HG03354 (cell line): Measurements from ENCODE around the gene SYT17.

Source experiments
- ATAC-seq: cut with Tn5 transposase; IDR thresholded peaks from one replicate; pipeline ENCODE4 v1.9.1; 2021; ENCODE audit warnings: mild to moderate bottlenecking; ENCODE audit not compliant: unreplicated experiment, poor library complexity, severe bottlenecking

SYT17 gene

DNA sequence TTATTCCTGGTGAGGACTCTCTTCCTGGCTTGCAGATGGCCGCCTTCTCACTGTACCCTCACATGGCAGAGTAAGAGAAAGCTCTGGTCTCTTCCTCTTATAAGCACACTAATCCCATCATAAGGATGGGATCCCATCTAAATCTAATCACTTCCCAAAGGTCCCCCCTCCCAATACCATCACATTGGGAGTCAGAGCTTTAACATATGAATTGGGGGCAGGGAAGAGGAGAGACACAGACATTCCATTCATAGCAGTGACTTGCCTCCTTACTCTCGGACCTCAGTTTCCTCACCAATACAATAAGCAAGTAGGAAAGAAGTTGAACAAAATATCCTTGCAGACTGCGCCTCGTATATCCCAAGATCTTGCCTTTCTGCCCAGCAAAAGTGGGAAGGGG lies 119.2 kb downstream of the SYT17 start:
- no peak for ATAC-seq

DNA sequence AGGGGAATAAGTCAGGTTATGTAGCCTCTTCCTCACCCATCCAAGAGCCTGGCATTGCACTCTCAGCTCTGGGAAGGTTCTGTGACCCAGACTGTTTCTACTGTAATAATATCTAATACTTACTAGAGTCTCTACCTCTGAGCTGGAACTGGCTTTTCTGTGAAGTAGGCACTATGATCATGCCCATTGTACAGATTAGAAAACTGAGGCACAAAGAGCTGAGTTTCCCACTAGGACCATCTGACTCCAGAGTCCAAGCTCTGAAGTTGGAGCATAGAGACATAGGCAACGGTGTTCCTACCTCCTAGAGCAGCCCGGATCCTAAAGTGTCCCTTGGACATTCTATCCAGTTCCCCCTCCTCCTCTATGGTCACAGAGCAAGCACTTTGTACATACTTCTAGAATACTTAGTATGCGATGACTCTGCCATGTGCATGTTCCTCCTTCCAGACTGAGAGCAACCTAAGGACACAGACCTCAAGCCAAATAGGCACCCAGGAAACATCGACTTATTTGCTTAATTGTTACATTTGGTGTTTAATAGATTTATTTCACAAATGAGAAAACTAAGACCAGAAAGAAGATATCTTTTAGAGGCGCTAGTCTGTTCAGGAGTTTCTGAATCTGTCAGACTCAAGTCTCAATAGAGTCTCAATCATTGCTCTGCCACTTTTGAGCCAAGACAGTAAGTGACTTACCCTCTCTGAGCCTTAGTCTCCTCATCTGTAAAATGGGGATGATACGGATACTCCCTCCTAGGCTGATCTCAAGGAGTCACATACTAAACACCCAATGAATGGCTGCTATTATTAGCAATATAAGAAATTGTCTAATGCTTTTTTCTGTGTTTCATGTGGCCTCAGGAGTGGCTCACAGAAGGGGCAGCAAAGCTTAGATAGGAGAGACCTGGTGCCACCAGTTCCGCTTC lies 121.1 kb downstream of the SYT17 start:
- no peak for ATAC-seq

DNA sequence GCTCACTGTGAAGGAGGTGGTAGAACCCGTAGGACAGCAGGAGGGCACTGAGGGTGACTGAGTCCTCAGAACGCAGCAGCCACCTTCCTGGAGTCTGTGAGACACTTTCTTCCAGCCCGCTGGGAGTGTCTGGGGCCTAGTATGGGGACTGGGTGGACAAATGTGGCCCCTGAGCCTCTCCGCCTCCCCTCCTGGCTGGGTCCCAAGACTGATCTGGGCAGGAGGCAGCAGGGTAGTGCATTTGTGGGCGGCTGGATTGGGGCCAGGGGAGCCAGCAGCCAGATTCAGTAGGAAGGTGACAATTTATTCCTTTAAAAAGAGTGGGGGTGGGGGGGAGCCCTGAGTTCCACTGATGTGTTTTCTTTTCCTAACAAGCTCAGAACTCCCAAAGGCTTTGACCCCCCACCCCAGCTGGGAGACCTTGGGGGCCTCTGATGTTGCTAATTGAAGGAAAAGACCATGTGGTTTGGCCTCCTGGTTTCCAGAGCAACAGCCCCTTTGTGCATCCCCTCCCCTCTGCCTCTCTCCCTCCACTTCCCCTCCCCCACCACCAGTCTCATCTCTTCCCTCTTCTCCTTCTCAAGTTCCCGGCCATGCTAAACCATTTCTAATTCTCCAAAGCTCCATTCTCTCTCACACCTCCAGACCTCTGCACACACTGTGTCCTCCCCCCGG lies 121.9 kb downstream of the SYT17 start:
- ATAC-seq: no peak

DNA sequence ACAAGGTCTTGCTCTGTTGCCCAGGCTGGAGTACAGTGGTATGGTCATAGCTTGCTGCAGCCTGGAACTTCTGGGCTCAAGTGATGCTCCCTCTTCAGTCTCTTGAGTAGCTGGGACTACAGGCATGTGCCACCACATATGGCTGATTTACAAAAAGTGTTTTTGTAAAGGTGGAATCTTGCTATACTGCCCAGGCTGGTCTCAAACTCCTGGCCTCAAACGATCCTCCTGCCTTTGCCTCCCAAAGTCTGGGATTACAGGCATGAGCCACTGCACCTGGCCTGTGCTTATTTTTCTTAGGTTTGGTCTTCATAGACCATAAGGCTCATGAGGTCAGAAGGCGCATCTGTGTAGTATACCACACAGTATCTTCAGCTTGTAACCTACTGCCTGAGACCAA lies 122.8 kb downstream of the SYT17 start:
- ATAC-seq: no peak

DNA sequence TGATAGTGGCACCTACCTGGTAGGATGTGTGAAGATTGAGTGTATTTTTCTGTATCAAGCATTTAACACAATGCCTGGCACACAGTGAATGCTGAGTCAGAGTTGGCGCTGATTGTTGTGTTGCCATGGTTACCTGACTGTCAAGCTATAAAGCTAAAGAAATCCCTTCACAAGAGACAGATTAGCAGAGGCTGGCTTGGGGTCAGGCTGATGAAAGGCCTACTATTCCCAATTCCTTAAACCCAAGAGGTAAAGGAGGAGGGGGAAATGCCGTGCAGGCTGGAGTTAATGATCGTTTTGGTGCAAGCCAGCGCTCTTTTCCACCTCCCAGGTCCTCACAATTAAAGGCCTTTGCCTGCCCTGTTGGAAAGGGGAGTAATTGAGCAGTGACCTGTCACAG lies 123.4 kb downstream of the SYT17 start:
- ATAC-seq: no peak

DNA sequence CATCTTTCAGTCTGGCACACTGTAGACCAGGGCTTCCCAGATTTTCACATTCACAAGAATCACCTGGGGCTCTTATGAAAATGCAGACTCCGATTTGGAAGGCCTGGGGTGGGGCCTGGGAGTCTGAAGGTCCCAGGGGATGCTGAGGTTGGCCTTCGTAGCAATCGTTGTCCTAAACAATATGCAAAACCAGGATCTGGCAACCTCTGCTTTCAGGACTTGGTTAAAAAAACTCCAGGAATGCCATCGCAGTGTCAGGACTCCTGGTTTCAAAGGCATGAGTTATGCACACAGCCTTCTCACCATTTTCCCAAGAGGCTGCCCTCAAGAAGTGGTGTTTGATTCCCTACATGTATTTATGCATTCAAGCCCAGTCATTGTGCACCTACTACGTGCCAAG lies 124.1 kb downstream of the SYT17 start:
- no peak for ATAC-seq

DNA sequence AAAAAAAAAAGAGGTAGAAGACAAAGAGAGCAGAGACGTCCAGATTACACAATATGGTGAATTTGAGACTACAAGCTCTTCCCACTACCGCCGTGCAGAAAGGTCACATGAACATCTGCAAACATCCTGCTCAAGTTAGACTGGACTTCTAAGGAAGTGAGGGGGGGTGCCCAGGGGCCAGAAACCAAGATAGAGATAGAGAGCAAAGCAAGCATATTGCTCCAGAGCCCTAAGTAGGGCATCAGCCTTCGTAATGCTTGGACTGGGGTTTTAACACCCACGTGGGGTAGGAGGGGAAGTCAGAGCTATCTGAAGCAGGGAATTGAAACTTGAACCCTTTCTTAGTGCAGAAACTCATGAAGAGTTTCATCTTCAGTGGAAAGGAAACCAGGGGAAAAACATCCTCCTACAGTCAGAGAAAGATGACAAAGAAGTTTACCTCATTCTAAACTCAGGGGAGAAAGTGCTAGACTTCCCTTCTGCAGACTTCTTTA lies 126.2 kb downstream of the SYT17 start:
- ATAC-seq: peak; percentile 82

DNA sequence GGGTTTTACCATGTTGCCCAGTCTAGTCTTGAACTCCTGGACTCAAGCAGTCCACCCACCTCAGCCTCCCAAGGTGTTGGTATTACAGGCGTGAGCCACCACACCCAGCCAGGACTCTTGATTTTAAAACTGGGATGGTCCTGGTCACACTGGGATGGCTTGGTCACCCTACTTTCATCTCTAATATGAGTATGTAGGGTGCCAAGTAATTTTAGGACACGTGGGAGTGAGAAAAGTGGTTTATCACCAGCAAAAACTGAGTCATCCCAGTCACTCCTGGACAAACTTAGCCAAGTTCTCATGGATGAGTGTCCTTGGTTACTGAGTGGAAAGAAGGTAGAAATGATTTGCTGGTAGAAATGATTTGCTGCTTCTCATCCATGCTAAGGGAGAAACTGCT lies 127.4 kb downstream of the SYT17 start:
- ATAC-seq: no peak

DNA sequence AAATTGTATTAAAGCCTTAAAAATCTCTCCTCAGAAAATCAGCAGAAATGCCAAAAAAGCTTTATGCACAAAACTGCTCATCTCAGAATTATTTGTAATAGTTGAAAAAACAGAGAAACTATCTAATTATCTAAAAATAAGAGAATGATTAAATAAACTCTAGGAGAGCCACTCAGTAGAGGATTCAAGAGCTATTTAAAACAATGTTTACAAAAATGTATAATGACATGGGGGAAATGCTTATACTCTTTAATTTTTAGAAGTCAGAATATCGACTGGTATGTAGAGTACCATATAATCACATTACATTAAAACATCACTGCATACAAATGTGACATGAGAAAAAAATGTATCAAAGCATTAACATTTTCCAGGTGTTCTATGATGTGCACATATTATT lies 129.4 kb downstream of the SYT17 start:
- no peak for ATAC-seq

DNA sequence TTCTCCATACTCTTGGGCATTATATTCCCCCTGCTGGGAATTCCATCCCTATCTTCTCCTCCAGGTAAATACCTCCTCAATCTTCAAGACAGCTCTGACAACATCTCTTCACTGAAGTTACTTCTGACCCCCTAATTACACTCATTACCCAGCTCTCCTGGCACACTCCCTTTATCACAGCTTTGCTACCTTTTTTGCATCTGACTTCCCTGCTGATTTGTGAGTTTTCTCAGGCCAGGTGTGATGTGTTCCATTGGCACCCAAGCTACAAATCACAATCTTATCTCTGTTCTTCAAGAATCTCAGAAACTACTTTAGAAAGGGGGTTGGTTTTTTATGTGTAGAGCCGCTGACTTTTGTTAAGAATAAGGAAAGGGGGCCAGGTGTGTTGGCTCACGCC lies 131.5 kb downstream of the SYT17 start:
- ATAC-seq: no peak

DNA sequence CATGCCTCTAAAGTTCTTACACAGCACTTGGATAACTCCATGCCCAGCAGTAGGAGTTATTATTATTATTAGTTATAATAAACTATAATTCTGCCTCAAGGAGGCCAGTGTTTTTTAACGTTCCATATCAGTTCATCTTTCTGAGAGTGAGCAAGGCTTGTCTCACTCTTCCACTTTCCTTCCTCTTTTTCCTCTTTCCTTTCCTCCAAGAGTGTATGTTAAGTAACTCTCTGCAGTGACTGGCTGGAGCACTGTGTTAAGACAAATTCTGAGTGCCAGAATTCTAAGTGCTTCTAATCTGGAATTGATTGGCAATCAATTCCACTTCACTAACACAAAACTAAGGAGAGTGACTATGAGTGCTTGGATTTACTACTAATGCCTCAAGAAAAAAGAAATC lies 133.9 kb downstream of the SYT17 start:
- no peak for ATAC-seq

DNA sequence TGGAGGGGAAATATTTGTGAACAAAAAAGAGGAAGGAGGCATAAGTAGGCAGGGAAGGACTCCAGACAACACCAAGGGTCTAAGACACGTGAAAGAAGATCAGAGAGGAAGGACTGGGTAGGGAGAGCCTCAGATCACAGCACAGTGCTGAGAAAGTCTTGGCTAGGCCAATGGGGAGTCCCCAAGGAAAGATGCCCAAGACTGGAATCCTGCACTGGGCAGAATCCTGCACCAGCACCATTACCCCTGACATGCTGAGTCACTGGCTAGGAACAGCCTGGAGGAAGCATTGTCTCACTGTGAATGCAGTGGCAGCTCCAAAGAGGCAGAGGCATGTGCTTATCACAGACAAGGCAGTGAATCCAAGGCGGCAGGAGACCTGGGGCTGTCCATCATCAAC lies 136.7 kb downstream of the SYT17 start:
- no peak for ATAC-seq

DNA sequence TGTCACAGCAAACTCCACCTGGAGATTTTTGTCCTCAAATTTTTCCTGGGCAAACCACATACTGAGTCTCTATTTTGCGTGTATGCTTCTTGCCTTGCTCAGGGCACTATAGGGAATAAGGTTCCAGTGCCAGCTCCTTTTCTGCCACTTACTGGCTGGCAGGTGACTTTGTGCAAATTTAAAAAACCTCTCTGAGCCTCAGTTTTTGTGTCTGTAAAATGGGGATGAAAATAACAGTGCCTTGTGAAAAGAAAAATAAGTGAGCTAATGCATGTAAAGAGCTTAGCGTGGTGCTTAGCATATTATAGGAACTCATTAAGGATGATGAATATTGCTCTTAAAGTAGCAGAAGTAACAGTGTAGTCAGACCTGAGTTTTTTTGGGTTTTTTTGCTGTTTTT lies 137.4 kb downstream of the SYT17 start:
- ATAC-seq: no peak

DNA sequence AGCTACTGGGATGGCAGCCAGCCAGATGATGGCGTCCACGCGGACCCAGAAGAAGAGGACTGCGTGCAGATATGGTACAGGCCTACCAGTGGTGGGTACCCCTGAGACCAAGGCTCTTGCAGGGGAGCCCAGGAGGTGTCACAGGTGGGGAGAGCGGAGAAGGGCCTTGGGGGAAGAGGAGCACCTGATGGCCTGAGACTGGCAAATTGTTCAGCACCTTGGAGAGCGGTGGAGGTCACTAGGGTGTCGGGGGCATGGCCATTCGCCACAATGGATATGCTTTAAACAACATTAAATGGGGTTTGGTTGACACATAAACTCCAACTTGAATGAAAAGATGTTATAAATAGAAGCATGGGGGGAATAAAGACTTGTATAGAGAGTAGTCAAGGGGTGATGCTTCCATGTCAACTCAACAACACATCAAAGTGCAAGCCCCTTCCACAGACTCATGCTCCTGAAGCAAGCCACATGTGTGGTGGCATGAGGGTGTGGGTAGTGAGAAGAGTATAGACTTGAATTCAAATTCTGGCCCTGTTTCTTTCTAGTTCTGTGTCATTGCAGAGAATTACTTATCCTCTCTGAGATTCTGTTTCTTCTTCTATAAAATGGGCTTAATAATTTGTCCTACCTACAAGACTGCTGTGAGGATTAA lies 139.7 kb downstream of the SYT17 start:
- no peak for ATAC-seq

DNA sequence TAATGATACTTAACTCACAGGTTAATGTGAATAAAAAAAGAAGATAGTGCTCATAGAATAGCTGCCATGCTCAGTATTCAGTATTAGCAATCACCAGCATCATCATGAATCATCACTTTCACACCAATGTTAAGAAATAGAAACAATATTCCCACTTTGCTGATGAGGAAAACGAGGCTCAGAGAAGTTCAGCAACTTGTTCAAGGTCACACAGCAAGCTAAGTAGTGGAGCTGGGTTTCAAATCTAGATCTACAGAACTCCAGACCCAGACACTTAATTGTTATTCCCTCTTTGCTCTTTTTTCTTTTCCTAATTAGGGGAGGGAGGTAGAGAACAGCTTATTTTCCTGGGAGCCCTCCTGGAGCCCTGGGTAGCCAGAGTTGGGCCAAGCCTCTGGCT lies 140.4 kb downstream of the SYT17 start:
- no peak for ATAC-seq

DNA sequence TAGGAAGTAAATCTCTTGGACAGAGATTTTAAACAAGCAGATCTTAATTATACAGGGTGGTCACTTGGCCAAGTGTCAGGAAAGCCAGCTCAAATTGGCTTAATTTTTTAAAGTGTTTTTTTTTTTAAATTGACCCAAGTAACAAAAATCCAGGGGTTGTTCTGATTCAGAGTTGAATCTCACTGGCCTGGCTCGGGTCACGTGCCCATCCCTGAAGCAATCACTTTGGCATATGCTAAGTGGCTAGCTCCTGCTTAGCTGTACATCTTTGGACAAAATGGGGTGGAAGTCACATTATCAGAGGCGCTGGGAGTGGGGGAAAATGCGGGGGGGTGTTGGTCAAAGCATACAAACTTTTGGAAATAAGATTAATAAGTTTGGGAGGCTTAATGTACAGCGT lies 141.1 kb downstream of the SYT17 start:
- no peak for ATAC-seq

DNA sequence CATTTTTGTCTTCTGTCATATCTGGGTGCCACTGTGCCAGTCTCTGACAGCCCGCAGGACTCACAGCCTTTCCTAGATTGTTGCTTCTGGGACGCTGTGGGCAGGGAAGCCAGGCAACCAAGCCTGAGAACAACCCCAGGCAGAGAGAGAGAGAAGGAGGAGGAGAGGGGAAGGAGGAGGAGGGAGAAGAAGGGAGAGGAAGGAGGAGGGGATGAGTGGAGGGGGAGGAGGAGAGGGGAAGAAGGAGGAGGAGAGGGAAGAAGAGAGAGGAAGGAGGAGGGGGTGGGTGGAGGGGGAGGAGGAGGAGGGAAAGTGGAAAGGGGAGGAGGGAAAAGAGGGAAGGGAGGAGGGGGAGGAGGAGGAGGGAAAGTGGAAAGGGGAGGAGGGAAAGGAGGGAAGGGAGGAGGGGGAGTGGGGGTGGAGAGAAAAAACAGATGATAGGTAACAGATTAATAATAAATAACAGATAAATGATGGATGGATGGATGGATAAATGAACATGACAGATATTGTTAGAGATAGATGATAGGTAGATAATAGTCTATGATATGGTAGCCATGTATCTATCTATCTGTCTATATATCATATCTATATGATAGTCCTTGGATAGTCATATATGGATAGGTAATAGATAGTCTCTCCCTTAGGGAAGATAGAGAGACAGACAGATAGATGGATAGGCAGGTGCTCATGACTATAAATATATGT lies 146.8 kb downstream of the SYT17 start:
- no peak for ATAC-seq

DNA sequence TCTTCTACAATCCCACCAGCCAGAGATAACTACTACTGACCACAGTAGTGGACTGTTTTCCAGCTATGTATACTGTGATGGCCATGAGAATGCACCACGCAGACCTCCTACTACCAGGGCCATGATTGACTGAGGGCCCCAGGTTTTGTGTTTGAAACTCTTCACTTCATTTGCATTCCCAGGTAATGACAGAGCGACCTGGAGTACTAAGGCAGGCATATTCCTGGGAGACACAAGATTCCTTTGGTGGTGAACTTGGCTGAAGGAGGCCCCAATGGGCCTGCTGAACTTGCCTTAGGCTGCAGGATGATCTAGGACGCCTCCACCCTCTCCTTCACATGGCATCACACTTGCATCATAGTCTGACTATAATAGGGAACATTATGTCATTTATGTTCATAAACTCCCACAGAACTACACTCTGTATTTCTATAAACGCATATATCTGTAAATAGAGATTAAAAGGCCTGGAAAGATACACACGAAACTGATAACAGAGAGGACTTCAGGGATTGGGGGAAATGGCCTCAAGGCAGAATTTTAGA lies 147.9 kb downstream of the SYT17 start:
- no peak for ATAC-seq

DNA sequence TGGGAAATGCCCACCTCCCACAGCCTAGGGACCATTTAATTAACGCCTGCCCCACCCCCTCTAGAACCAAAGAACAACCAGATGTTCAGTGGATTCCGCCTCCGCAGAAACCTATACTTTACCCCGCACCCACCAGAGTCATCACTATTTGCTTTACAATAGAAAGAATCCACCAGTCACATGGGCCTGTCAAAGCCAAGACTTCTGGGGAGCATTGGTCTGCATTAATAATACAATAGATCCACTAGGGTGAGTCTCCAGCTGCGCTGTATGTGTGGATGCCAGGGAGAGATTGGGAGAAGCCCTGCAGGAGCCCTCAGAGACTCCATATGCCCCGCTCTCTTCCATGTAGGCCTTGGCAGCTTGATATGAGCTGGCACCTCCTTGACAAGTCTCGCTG lies 148.8 kb downstream of the SYT17 start:
- no peak for ATAC-seq
